Transverse colon (tissue), 4 donors: ENCODE data around the gene TPD52L2.

Source experiments
- POLR2AphosphoS5 ChIP-seq, 3 donors: sonication (generic); formaldehyde crosslinking; IDR thresholded peaks; one replicate each; pipeline ENCODE4 v1.6.1; 2016; ENCODE audit warnings: antibody characterized with exemption in 3 of 3
- TF ChIP-seq, protein P1 (sequence below), 5 experiments: fragments of 200-600 bp in 3 of 5; fragments of 450-650 bp in 2 of 5; sonication (generic) in 3 of 5; IDR thresholded peaks; 1 replicate in 2 of 5; 2 replicates in 3 of 5; pipeline ENCODE4 v1.5.1; 2016 to 2017; ENCODE audit warnings: antibody characterized with exemption in 5 of 5, inconsistent platforms in 3 of 5, mild to moderate bottlenecking in 2 of 5, moderate library complexity in 1 of 5

DNA sequence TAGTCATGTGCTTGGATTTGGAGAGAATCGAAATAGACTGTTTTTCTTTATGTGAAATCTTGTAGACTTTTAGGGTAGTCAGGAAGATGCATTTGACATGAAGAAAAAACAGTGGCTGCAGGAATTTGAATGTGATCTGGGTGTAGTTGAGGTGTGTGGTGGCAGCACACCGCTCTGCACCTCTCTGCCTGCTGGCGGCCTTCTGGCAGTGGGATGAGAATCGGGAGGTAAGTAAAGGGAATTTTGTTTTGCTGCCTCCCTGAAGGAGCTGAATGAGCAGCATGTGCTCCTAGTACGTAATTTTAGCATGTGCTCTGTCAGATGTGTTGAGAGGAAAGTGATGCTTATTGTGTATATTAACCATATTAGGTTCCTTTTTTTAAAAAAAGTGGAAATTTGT lies 3.2 kb downstream of the TPD52L2 start:
- TF ChIP-seq POLR2AphosphoS5 (IDR thresholded peaks at IDR 0.05), result no peak
- TF ChIP-seq, protein P1, sequence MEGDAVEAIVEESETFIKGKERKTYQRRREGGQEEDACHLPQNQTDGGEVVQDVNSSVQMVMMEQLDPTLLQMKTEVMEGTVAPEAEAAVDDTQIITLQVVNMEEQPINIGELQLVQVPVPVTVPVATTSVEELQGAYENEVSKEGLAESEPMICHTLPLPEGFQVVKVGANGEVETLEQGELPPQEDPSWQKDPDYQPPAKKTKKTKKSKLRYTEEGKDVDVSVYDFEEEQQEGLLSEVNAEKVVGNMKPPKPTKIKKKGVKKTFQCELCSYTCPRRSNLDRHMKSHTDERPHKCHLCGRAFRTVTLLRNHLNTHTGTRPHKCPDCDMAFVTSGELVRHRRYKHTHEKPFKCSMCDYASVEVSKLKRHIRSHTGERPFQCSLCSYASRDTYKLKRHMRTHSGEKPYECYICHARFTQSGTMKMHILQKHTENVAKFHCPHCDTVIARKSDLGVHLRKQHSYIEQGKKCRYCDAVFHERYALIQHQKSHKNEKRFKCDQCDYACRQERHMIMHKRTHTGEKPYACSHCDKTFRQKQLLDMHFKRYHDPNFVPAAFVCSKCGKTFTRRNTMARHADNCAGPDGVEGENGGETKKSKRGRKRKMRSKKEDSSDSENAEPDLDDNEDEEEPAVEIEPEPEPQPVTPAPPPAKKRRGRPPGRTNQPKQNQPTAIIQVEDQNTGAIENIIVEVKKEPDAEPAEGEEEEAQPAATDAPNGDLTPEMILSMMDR (IDR thresholded peaks at IDR 0.05), result no peak
